IgD-negative memory B cell (primary cell): ENCODE measurements around the gene SLC10A3. TPM values are rescaled to one million over a fixed set of nuclear protein-coding genes. Genes with fewer than 3 reads are reported as not detected.

Experiments used
- polyA plus RNA-seq: library from polyadenylated mRNA; unstranded; fragments of 300-500 nt; fragmentation: Illumina TruSeq; gene quantifications from one replicate; pipeline ENCODE4 v1.2.3, GENCODE V29; 2021

The SLC10A3 gene
- polyA plus RNA-seq, 1 donor from 2014 or later, result 54.9 TPM

Other genes starting within 250 kb of the SLC10A3 start
- not detected for gene OPN1MW3, start 233.0 kb downstream of the SLC10A3 start, polyA plus RNA-seq
- gene TEX28, start 195.5 kb downstream of the SLC10A3 start, polyA plus RNA-seq, result not detected
- 5.5 TPM for gene TKTL1, start 194.8 kb downstream of the SLC10A3 start, polyA plus RNA-seq
- 396 TPM for gene FLNA, start 116.0 kb downstream of the SLC10A3 start, polyA plus RNA-seq
- 32.4 TPM for gene EMD, start 111.3 kb downstream of the SLC10A3 start, polyA plus RNA-seq
- gene RPL10, start 92.3 kb downstream of the SLC10A3 start, polyA plus RNA-seq, result 5,716 TPM
- gene DNASE1L1, start 81.4 kb downstream of the SLC10A3 start, polyA plus RNA-seq, result 29.4 TPM
- gene TAFAZZIN, start 79.1 kb downstream of the SLC10A3 start, polyA plus RNA-seq, result 51.3 TPM
- 93.9 TPM for gene ATP6AP1, start 62.0 kb downstream of the SLC10A3 start, polyA plus RNA-seq
- gene GDI1, start 53.5 kb downstream of the SLC10A3 start, polyA plus RNA-seq, result 38.1 TPM
- gene FAM50A, start 46.5 kb downstream of the SLC10A3 start, polyA plus RNA-seq, result 31.3 TPM
- gene PLXNA3, start 32.3 kb downstream of the SLC10A3 start, polyA plus RNA-seq, result 2.7 TPM
- 51.7 TPM for gene LAGE3, start 11.3 kb downstream of the SLC10A3 start, polyA plus RNA-seq
- 41.4 TPM for gene UBL4A, start 4.0 kb downstream of the SLC10A3 start, polyA plus RNA-seq
- 23.6 TPM for gene FAM3A, start 25.6 kb upstream of the SLC10A3 start, polyA plus RNA-seq
- 4.8 TPM for gene G6PD, start 56.2 kb upstream of the SLC10A3 start, polyA plus RNA-seq
- 37.3 TPM for gene IKBKG, start 57.0 kb upstream of the SLC10A3 start, polyA plus RNA-seq
- not detected for gene CTAG1A, start 94.5 kb upstream of the SLC10A3 start, polyA plus RNA-seq
- not detected for gene CTAG1B, start 128.7 kb upstream of the SLC10A3 start, polyA plus RNA-seq
- gene CTAG2, start 162.9 kb upstream of the SLC10A3 start, polyA plus RNA-seq, result not detected